Caco-2 (cell line): ENCODE results near the gene TCF3. TPM values are rescaled to one million over a fixed set of nuclear protein-coding genes. Genes with fewer than 3 reads are reported as not detected.
A peak's percentile ranks its signal among the peaks of the same experiment; 100 is the strongest.

ENCODE experiments used
- BruUV-seq: library from RNA; stranded (reverse); fragments of 400-500 nt; replicated peaks from 2 replicates; lab custom pipeline; 2021; lab: Mats Ljungman, UMichigan
- CTCF ChIA-PET: fragments of 300-600 bp; sonication (Branson Sonifier 250); formaldehyde crosslinking; loops from one replicate; lab custom pipeline; 2022; ENCODE audit warnings: antibody characterized with exemption; lab: Charles Lee
- POLR2A ChIA-PET: fragments of 300-600 bp; sonication (Branson Sonifier 250); formaldehyde crosslinking; loops from one replicate; lab custom pipeline; 2022; ENCODE audit warnings: antibody characterized with exemption; lab: Charles Lee
- DNase-seq, 2 experiments: peaks; one replicate each; pipeline versions ENCODE4 v3.0.0 to v3.0.0-alpha.2; 2020 to 2022
- H3K27me3 ChIP-seq: replicated peaks from 2 replicates; pipeline ENCODE4 v1.6.0; 2011; ENCODE audit warnings: low read length; ENCODE audit not compliant: control insufficient read depth, insufficient read depth
- H3K36me3 ChIP-seq: 2 replicates; pipeline ENCODE4 v1.5.1; 2011; ENCODE audit warnings: low read length; ENCODE audit not compliant: control insufficient read depth, insufficient read depth
- H3K4me1 ChIP-seq: fragments of 250-450 bp; sonication (Bioruptor Pico); 2 replicates; pipeline ENCODE4 v1.5.1; 2020; ENCODE audit warnings: mild to moderate bottlenecking
- H3K4me3 ChIP-seq: 2 replicates; pipeline ENCODE4 v1.5.1; 2011; ENCODE audit warnings: low read depth, mild to moderate bottlenecking, control low read depth, low read length
- H3K9me3 ChIP-seq: fragments of 250-450 bp; sonication (Bioruptor Pico); 2 replicates; pipeline ENCODE4 v1.5.1; 2020; ENCODE audit warnings: mild to moderate bottlenecking, moderate library complexity
- H3K27ac Mint-ChIP-seq: one replicate; pipeline ENCODE4 v1.8.0; 2022; ENCODE audit warnings: mixed read lengths; ENCODE audit not compliant: unreplicated experiment
- H3K27me3 Mint-ChIP-seq: one replicate; pipeline ENCODE4 v1.8.0; 2022; ENCODE audit warnings: mixed read lengths; ENCODE audit not compliant: insufficient read depth, unreplicated experiment
- H3K36me3 Mint-ChIP-seq: one replicate; pipeline ENCODE4 v1.8.0; 2022; ENCODE audit warnings: mild to moderate bottlenecking, mixed read lengths; ENCODE audit not compliant: insufficient read depth, unreplicated experiment
- H3K4me1 Mint-ChIP-seq: one replicate; pipeline ENCODE4 v1.8.0; 2022; ENCODE audit warnings: low read depth, mixed read lengths; ENCODE audit not compliant: unreplicated experiment
- H3K4me3 Mint-ChIP-seq: one replicate; pipeline ENCODE4 v1.8.0; 2022; ENCODE audit warnings: mild to moderate bottlenecking, moderate library complexity, mixed read lengths; ENCODE audit not compliant: unreplicated experiment
- H3K9me3 Mint-ChIP-seq: one replicate; pipeline ENCODE4 v1.8.0; 2022; ENCODE audit warnings: mixed read lengths; ENCODE audit not compliant: unreplicated experiment
- CTCF ChIP-seq, 2 experiments: fragments of 200-600 bp in 1 of 2; IDR thresholded peaks; 1 replicate in 1 of 2; 2 replicates in 1 of 2; pipeline versions ENCODE4 v1.5.1 to v1.8.0; 2011 to 2022; ENCODE audit warnings: antibody characterized with exemption in 1 of 2, control low read depth in 1 of 2, inconsistent platforms in 1 of 2, low read depth in 1 of 2, low read length in 1 of 2, mild to moderate bottlenecking in 1 of 2, moderate library complexity in 1 of 2; ENCODE audit not compliant: insufficient read depth in 1 of 2, severe bottlenecking in 1 of 2, unreplicated experiment in 1 of 2
- intact Hi-C: fragments of 100-400 bp; cut with micrococcal nuclease; formaldehyde crosslinking; loops from one replicate; pipeline ENCODE4 v1.10.0; 2022; ENCODE audit not compliant: unreplicated experiment
- total RNA-seq: library from RNA; stranded (reverse); gene quantifications from 2 replicates; pipeline ENCODE4 v1.2.3, GENCODE V29; 2022

TCF3 gene
- total RNA-seq, 1 experiment from 2014 or later: 147 TPM

- no peak overlapping the region for H3K4me3 ChIP-seq
- no peaks in the 10 kb centered on the region for H3K27me3 ChIP-seq
- POLR2A ChIA-PET: no interaction called here
- H3K36me3 ChIP-seq: peaks cover 2% of the 10 kb centered on the region
- no peak for DNase-seq
- Mint-ChIP-seq H3K27me3 (no peaks in the 10 kb centered on the region), H3K27ac (no peak overlapping the region), H3K4me3 (no peak overlapping the region), H3K9me3 (no peaks in the 10 kb centered on the region), H3K4me1 (no peaks in the 10 kb centered on the region), H3K36me3 (peaks cover 64% of the 10 kb centered on the region)
- CTCF ChIA-PET: interaction anchor here (0.6 kb wide), 1 partner anchor 66 kb away, joined by 3 read pairs; no protein-coding TSS in a partner anchor
- H3K4me1 ChIP-seq: no peaks in the 10 kb centered on the region
- H3K9me3 ChIP-seq: no peaks in the 10 kb centered on the region
- intact Hi-C loops: no loop called here
- TF ChIP-seq CTCF (IDR thresholded peaks at IDR 0.05; ENCODE audit: insufficient read depth in 1 of 2, low read depth in 1 of 2, low read length in 1 of 2, severe bottlenecking in 1 of 2, unreplicated experiment in 1 of 2): no peak
- BruUV-seq: no TSS peak
Observed at GRCh38 chr19:1612114-1613086, 40.0 kb downstream of the TCF3 start.

DNA sequence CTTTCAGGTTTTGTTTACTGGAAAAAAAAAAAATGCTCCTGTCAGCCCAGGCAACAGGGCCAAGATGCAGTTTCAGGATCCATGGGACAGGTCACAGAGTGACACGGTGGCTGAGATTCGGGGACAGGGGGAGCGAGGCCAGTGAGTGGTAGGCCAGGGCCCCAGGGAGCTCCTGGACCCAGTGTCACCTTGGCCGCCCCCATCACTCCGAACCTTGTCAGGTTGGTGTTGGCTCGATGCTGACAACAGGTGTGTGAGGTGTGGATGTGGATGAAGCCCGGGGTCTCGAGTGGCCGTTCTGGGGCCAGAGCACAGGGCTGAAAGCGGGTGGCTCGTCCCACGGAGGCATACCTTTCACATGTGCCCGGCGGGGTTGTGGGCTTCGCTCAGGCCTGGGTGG is 41.1 kb downstream of the TCF3 start:
- Mint-ChIP-seq H3K4me3 (no peak overlapping the region), H3K27me3 (no peaks in the 10 kb centered on the region), H3K36me3 (peaks cover 61% of the 10 kb centered on the region), H3K9me3 (no peaks in the 10 kb centered on the region), H3K4me1 (no peaks in the 10 kb centered on the region), H3K27ac (no peak overlapping the region)
- Histone ChIP-seq H3K27me3 (no peaks in the 10 kb centered on the region), H3K36me3 (peaks cover 2% of the 10 kb centered on the region), H3K9me3 (no peaks in the 10 kb centered on the region), H3K4me3 (no peak overlapping the region), H3K4me1 (0 out of 2 replicates have a peak, but pooled peaks cover 5% of the 10 kb centered on the region)
- ChIA-PET POLR2A (no interaction called here), CTCF (interaction anchor here (0.6 kb wide), 1 partner anchor 32 kb away, joined by 6 read pairs; no protein-coding TSS in a partner anchor)
- no peak for TF ChIP-seq CTCF (IDR thresholded peaks at IDR 0.05; ENCODE audit: insufficient read depth in 1 of 2, low read depth in 1 of 2, low read length in 1 of 2, severe bottlenecking in 1 of 2, unreplicated experiment in 1 of 2)
- no peak for DNase-seq
- TSS peak; percentile 74 for BruUV-seq
- intact Hi-C loops: no loop called here

DNA sequence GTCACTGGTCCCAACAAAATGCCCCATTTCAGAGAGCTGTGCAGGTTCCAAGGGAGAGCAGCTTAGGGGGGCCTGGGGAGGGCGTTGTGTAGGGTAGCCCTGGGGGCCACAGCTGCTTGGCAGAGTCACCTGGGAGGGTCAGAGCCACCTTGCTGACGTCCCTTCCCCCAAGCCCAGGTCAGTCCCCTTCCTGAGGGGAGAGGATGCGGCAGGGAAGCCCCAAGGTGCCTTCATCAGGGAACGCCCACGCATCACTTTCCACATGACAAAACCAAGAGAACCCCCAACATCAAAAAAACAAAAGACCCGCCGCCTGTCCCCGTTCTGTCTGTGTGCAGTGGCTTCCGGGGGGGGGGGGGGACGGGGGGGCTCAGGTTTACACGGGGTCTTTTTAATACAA is 41.8 kb downstream of the TCF3 start:
- intact Hi-C loops: no loop called here
- no peak overlapping the region for H3K4me3 ChIP-seq
- H3K36me3 ChIP-seq: peaks cover 2% of the 10 kb centered on the region
- Mint-ChIP-seq H3K27ac (no peak overlapping the region), H3K9me3 (no peaks in the 10 kb centered on the region), H3K36me3 (peaks cover 63% of the 10 kb centered on the region), H3K4me1 (no peaks in the 10 kb centered on the region), H3K27me3 (no peaks in the 10 kb centered on the region), H3K4me3 (no peak overlapping the region)
- H3K9me3 ChIP-seq: no peaks in the 10 kb centered on the region
- POLR2A ChIA-PET: no interaction called here
- no peak for DNase-seq
- BruUV-seq: no TSS peak
- H3K4me1 ChIP-seq: peaks cover 8% of the 10 kb centered on the region; the same call in 1 of the 2 replicates
- TF ChIP-seq CTCF (IDR thresholded peaks at IDR 0.05; ENCODE audit: insufficient read depth in 1 of 2, low read depth in 1 of 2, low read length in 1 of 2, severe bottlenecking in 1 of 2, unreplicated experiment in 1 of 2): no peak
- CTCF ChIA-PET: interaction anchor here (0.7 kb wide), 1 partner anchor 18 kb away, joined by 3 read pairs; no protein-coding TSS in a partner anchor
- no peaks in the 10 kb centered on the region for H3K27me3 ChIP-seq
